ENCODE data around the gene KCNJ9. TPM values are rescaled to one million over a fixed set of nuclear protein-coding genes. Genes with fewer than 3 reads are reported as not detected.

KCNJ9 gene
- total and polyA plus RNA-seq, 2 of the 4 experiments (the other 2 are of a cell fraction): not detected

DNA sequence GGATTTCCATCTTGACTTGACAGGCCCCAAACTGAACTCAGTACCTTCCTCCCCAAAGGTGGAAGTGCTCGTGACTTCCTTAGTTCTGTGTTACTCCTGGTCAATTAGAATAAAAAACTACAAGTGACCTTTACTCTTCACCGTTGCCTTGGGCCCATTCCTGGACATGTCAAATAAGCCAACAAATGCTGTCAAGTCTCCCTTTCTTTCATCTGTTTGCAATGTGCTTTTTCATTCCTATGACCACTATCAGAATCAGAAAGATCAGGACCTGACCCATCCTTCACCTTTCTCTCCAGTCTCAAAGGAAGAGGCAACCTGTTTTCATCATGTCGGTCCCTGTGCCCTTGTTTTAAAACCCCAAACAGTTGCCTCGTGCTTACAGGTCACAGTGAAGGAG is 6.5 kb upstream of the KCNJ9 start:
- Histone ChIP-seq H3K18ac (ENCODE audit: low read depth, low read length) (no peak overlapping the region), H3K4ac (ENCODE audit: low read depth, low read length) (no peak overlapping the region), H3K79me1 (ENCODE audit: low read depth in 1 of 2, low read length in 2 of 2) (no peaks in the 10 kb centered on the region), H3K36me3 (ENCODE audit: control insufficient read depth, insufficient read depth, low read length) (no peaks in the 10 kb centered on the region), H2AK9ac (replicated peaks; ENCODE audit: low read depth, low read length, poor library complexity) (no peak overlapping the region), H2BK5ac (ENCODE audit: low read depth, low read length, poor library complexity, severe bottlenecking) (no peak overlapping the region), H3K9me3 (ENCODE audit: control insufficient read depth, insufficient read depth, low read length) (no peaks in the 10 kb centered on the region; the same call in 1 of the 2 replicates), H3K14ac (replicated peaks; ENCODE audit: low read depth, low read length) (no peak overlapping the region), H2BK20ac (ENCODE audit: low read depth, low read length) (no peak overlapping the region), H2AK5ac (ENCODE audit: low read depth, low read length) (no peak overlapping the region), H3K27me3 (ENCODE audit: control insufficient read depth, insufficient read depth, low read length) (peaks cover 48% of the 10 kb centered on the region), H3K4me1 (ENCODE audit: control insufficient read depth, insufficient read depth, low read length) (no peaks in the 10 kb centered on the region), H3K23ac (ENCODE audit: low read depth, low read length) (no peak overlapping the region), H3K56ac (ENCODE audit: extremely low read depth, insufficient read depth, low read length) (no peak overlapping the region), H3K27ac (ENCODE audit: insufficient read depth, low read length) (no peak overlapping the region), H4K91ac (ENCODE audit: insufficient read depth, low read depth, low read length) (no peak overlapping the region), H3K4me3 (ENCODE audit: insufficient read depth, low read depth, low read length) (no peak overlapping the region), H2BK15ac (ENCODE audit: low read depth, low read length) (no peak overlapping the region), H4K5ac (ENCODE audit: low read depth, low read length) (no peak overlapping the region), H2BK120ac (ENCODE audit: low read depth, low read length) (no peak overlapping the region), H3K9me1 (ENCODE audit: insufficient read depth, low read length) (no peaks in the 10 kb centered on the region), H3K4me2 (ENCODE audit: low read depth, low read length) (no peak overlapping the region), H4K20me1 (ENCODE audit: insufficient read depth, low read length) (no peaks in the 10 kb centered on the region), H2AFZ (replicated peaks; ENCODE audit: low read length, poor library complexity) (no peak overlapping the region), H3K9ac (ENCODE audit: low read depth, low read length) (no peak overlapping the region), H4K8ac (ENCODE audit: low read depth in 2 of 2, low read length in 2 of 2) (no peak overlapping the region)
- DNase-seq (no peak), ATAC-seq (ENCODE audit: low read depth) (no peak)
- POLR2A ChIA-PET (ENCODE audit: unreplicated experiment): no interaction called here
- in situ Hi-C loops (cut with MboI; ENCODE audit: low sequenced_read_pairs): no loop called here
- TF ChIP-seq CHD1 (IDR thresholded peaks at IDR 0.05; ENCODE audit: low read depth, low read length) (no peak), SMC3 (IDR thresholded peaks at IDR 0.05; ENCODE audit: low read depth, low read length) (no peak), RAD21 (IDR thresholded peaks at IDR 0.05; ENCODE audit: low read length) (no peak)
- TF ChIP-seq, protein P1, sequence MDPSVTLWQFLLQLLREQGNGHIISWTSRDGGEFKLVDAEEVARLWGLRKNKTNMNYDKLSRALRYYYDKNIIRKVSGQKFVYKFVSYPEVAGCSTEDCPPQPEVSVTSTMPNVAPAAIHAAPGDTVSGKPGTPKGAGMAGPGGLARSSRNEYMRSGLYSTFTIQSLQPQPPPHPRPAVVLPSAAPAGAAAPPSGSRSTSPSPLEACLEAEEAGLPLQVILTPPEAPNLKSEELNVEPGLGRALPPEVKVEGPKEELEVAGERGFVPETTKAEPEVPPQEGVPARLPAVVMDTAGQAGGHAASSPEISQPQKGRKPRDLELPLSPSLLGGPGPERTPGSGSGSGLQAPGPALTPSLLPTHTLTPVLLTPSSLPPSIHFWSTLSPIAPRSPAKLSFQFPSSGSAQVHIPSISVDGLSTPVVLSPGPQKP (IDR thresholded peaks at IDR 0.05; ENCODE audit: borderline replicate concordance, low read depth, low read length): no peak
- CTCF ChIA-PET: interaction anchor here (2.0 kb wide), 1 partner anchor 11 kb away, joined by 7 read pairs; no protein-coding TSS in a partner anchor
- BruUV-seq (replicated peaks): no TSS peak
- dilution Hi-C loops (cut with HindIII; ENCODE audit: low sequenced_read_pairs, unreplicated experiment): no loop called here
- WGBS, 2 experiments (ENCODE audit: extremely low coverage in 2 of 2, insufficient read length in 1 of 2): 40% methylated on average over 2 of the region's 4 CpGs; no CpG with 5 or more reads in 1 of the 2 experiments
- intact Hi-C loops (cut with micrococcal nuclease): no loop called here

All from IMR-90 (cell line).